SIG-M5 (cell line): Measurements from ENCODE around the gene OSBP2.

Experiments used
- DNase-seq: peaks from one replicate; lab custom pipeline; 2025; lab: John Stamatoyannopoulos, UW

The OSBP2 gene

DNA sequence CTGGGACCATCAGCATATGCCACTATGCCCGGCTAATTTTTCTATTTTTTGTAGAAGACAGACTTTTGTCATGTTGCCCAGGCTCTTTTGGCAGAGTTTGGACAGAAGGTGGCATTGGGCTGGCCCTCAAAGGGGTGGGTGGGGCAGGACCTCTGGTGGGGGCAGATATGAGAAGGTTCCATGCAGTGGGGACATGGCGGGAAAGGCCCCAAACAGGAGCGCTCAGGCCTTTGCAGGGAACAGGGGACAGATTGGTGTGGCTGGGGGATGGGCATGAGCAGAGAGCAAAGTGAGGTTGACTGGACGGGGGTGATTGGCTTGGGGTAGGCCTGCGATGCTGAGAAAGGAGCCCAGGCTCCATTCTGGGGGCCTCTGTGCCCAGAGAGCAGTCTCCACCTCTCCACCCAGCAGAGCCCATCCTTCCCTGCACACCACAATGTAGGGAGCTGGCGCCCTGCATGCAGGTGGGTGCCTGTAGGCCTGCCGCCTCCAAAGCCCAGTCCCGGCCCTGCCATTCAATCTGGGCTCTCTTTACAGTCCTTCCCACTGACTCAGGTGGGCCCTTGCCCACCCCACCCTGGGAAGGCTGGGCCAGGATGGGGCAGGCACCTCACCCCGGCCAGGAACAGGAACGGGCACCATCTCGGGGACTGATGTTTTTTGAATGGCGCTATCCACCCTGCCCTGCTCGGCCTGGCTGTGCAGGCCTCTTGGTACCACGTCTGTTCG is 175.2 kb downstream of the OSBP2 start:
- DNase-seq = no peak

DNA sequence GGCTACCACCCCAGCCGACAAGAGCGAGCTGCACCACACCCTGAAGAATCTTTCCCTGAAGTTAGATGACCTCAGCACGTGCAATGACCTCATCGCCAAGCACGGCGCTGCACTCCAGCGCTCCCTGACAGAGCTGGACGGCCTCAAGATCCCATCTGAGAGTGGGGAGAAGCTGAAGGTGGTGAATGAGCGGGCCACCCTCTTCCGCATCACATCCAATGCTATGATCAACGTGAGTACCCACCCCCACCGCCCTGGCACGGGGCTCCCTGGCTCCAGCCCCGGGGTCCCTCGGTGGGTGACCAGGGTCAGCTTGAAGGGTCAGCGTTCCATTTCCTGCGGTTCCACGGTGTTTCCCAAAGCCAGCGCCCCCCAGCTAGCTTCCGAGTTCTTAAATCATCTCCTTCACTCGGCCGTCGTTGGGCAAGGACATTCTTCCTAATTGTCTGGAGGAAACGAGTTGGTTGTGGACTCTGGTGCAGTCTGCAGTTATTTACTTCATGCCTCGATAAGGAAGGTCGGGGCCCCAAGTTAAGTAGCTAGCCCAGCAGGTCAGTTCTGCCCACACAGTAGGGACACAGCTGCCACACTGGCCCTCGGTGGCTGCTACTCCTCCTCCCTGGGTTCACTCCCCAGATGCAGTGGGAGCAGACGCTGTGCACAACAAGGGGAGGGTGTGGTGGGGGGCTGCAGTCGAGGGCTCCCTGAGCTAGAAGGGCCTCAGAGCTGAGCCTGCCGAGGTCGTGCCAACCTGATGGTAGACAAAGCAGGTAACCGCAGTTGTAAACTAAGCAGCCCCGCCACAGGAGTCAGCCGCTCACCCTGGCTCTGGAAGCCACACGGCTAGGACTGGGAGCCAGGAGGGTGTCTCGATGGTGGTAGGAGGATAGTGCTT is 176.0 kb downstream of the OSBP2 start:
- no peak for DNase-seq

DNA sequence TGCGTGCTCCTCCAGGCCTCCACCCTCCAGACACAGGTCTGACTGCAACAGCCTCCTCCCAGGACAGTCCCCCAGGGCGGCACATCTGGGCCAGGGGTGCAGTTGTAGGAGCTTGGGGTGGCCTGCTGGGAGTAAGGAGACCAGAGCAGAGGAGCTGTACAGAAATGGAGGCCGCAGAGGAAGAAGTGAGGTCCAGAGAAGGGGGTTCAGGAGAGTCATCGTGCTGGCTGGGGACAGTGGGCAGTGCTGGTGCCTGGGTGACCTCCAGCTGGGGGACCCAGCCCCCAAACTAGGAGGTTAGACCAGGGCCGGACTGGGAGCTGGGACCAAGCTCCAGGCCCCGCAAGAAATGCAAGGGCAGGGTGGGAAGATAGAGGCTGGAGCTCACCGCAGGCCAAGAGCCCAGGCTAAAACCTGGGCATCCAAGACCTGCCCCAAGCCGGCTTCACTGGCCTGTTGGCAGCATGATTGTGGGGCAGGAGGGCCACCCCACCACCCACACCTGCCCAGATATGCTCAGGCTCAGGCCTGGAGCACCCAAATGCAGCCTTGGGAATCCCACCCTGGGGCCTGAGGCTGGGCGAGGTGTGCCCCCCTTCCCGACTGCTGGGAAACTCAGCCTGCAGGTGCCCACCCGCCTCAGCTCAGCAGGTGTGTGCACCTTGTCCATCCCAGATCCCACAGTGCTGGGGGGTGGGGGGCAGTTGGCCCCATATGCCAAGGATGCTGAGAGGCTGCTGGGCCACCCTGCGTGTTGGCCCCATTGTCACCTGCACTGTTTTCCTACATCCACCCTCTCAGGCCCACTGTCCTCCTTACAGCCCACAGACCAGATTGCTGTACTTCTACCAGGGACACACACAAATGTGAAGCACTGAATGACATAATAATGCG is 177.0 kb downstream of the OSBP2 start:
- no peak for DNase-seq

DNA sequence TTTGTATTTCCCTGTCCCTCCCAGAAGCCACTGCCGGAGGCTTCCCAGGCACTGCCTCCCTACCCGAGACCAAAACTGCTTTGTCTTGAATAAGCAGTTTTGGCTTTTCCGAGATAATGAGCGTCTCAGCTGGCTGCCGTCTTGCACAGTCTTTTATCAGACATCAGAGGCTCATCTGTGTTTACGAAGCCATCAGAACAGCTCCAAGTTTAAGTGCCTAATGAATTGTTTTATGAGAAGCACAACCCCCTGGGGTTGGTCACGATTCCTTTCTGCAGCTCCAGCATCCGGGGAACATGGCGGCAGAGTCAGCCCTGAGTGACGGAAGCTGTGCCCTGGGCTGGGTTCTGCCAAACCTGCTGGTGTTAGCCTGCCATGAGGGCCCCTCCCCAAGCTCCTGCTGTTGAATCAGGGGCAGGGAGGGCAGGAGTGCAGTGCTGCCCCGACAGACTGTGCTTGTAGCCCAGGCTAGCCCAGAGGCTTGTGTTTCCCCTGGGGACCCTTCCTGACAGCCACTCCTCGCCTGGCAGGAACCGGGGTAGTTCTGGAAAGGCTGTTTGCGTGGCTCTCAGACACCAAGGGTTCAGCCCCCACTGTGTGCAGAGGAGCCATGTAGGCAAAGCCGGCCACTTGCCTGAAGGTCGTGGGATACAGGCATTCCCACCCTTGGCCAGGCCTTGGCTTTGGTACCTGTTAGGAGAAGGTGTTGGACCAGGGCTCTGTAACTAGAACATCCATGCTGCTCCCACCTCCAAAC is 177.8 kb downstream of the OSBP2 start:
- no peak for DNase-seq

DNA sequence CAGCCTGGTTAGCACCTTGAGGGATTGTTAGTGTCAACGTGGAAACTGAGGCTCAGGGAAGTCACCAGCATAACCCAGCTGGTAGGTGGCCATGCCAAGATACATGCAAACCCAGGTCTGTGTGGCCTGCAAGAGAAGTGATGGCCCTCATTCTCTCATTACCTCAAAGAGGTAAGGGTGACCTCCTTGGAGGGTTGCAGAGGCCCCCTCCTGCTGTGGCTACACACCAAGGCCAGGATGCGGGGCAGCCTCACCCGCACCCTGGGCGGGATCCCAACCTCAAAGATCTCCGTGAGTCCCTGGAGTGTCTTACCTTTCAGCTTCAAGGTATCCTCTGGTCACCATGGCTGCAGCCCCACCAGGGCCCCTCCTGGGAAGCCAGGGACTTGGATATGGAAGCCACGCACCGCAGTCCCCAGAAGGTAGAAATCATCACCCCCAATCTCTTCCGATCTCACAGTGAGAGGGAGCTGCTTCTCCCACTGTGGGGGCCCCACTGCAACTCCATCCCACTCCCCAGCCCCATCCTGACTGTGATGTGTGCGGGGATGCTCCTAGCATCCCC is 178.5 kb downstream of the OSBP2 start:
- no peak for DNase-seq

DNA sequence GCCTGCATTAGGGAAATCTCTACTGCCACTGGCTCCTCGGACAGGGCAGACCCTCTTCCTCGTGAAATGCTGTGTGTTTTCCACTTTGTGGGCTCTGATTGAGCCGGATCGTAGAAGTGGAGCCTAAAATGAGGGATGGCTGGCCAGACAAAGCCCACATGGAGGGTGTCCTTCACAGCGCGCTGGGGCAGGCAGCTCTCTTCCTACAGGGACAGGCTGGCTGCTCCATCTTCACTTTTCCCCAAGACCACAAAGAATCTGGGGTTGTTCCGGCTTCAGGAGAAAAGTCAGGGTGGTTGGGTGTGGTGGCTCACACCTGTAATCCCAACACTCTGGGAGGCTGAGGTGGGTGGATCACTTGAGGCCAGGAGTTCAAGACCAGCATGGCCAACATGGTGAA is 179.0 kb downstream of the OSBP2 start:
- DNase-seq = no peak

DNA sequence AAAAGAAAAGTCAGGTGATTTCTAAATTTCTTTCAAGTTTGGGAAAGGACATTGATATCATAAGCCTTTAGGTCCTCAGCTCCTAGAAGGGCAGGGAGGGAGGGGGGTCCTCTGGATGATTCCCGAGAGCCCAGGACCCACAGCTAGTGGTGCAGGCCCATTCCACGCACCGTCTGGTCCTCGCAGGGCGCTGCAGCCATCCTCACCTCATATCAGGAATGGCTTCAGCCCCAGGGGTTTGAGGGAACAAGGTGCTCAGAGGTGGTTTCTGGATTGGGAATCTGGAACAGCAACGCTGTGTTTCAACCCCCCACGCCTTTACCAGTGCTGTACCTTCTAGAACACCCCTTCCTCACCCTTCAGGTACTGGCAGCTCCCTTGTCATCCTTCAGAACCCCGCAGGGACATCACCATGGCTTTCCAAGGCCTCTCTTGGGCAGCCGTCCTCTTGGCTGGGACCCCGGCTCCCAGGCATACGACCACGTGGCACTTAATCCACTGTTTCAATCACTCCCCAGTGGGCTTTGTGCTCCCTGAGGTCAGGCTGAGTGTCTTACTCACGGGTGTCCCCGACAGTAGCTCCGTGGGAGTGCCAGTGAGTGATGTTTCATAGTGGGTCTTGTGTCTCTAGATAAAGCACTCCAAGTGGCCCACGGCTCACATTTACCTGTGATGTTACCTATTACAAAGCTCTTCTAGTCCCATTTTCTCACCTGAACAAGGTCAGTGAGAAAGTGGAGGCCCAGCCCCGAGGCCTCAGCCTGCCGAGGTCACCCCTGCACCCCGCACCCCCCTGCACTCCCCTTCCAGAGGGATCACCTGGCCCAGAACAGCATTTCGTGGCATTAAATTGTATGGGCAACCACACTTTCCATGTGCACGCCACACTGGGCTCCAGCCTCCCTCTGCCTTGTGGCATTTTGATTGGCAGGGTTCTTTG is 180.0 kb downstream of the OSBP2 start:
- DNase-seq = no peak

DNA sequence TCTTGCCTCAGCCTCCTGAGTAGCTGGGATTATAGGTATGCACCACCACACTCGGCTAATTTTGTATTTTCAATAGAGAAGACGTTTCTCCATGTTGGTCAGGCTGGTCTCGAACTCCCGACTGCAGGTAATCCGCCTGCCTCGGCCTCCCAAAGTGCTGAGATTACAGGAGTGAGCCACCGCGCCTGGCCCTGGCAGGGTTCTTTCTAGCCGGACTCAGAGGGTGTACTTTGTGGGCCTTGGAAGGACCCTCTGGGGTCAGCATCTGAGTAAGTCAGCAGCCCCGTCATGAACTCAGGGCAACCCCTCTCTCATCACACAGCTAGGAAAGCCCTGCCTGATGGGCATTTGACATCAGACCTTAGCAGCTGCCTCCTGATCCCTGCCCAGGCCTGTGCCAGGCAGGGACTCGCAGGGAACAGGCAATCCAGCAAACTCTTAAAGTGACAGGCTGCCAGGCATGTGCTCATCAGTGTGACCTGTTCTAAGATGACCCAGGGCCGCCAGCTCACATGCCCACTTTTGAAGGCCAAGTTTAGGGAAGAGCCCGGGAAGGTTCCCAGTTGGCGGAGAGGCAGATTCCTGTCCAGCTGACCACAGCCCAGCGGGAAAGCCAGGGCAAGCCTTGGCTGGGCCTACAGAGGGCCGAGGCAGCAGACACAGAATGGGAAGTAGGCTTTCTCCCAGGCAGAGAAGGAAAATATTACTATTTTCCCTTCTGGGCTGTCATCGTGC is 181.0 kb downstream of the OSBP2 start:
- DNase-seq = no peak

DNA sequence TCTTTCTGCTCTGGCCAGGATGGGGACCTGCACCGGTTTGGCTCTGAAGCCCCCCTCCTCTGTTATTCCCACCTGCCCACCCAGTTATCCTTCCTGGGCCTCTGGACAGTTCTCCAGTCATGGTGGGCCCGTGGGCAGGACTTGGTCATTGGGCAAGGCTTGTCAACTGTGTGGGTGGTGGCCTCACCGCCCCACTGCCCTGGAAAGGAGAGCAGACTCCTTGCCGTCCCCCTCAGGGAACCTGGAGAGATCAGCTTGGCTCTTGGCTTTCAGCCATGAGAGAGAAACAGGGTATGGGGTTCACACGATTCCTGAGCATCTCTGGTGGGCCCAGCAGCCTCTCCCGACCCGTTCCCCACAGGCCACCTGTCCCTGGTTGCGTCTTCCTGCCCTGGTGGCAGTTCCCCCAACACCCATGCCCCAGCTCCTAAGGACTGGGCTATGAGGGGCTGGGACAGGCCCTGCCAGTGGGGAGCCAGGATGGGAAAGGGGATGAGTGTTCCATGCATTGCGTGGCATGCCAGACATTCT is 181.6 kb downstream of the OSBP2 start:
- no peak for DNase-seq

DNA sequence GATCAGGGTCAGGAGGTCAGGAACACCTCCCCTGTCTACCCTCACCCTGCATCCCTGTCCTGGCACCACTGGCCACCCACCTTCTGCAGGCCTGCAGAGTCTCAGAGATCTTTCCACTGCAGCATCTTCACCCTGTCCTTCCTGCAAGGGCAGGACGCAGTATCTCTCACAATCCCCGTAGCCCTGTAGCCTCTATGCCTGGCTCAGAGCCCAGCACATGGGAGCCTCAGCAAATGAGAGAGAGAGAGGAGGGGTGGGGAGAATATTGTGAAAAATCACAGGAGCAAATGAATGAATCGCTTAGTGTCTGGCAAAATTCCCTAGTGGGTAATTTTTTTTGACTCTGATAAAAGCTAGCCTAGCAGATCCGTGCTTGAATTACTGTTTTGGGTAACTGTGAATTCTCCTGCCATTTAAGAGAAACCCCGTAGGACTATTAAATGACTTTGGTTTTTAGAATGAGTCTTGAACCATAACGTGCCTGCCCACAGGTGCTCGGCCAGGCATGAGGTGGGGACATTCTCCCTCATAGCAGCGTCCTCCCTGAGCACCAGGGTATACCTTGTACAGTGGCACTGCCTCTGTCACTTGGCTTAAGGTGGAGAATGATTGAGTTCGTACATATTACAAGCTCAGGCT is 182.4 kb downstream of the OSBP2 start:
- no peak for DNase-seq

DNA sequence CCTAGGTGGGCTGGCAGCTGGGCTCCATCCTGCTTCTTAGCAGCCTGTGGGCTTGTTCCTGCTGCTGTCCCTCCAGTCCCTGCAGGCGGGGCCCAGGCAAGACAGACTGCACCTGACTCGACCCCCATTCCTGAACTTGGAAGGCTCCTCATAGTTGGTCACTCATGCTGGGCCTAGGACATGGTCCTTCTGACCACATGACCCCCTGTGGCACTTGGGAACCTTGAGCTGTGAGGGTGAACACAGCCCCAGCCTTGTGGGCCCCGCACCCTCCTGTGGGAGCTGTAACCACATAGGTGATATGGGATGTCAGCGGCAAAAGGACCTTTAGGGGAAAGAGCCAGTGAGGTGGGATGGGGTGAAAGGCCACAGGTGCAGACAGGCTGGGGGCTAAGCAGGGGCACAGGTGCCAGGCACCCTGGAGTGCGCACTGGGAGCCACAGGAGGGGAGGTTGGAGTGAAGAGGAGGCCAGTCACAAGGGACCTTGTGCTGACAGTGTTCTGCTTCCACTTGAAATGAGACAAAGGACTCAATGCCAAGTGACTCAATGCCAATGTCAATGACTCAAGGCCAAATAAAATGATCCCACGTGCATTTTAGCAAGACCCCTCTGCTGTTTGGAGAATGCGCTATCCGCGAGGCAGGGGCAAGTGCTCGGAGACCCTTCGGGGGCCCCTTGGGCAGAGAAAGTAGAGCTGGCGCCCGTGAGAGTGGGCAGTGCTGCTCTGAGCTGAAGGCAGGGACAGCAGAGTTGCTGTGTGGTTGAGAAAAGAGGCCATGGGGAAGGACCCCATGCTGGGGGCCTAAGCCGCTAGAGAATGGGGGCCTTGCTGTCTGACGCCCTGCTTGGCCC is 183.2 kb downstream of the OSBP2 start:
- no peak for DNase-seq

DNA sequence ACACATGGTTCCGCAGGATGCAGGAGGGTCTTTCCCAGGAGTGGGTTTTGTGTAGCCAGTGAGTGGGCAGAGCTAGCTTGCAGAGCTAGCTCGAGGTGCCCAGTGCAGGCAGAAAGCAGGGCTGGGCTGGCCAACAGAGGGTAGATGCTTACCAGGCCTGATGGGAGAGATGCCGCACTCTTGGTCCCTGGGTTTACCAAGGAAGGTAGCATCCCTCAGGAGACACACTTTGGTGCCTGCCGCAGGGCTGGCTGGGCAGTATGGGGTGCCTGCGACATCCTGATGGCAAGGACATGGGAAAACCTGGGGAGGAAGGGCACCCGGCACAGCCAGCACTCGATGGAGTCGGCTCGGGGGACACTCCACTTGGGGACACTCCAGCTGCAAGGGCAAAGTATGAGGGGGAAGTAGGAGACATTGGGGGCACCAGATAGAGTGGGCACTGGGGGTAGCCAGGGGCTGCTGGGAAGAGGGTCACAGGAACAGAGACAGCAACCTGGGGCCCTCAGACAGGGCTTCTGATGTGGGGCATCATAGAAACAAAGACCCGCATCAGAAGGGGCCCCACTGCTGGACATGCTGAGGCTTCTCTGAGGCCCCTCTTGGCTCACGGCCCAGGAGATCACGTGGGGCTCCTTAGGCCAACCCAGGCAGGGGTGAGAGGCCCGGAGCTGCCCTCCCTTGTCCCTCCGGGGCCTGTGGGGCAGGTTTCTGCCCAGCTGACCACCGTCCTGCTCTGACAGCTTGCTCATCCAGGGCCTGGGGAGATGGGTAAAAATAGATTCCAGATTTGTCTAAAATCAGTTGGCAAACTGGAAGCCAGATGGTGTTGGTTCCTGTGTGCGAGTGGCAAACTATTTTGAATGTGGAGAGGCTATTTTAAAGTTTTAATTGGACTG is 184.1 kb downstream of the OSBP2 start:
- DNase-seq = no peak

DNA sequence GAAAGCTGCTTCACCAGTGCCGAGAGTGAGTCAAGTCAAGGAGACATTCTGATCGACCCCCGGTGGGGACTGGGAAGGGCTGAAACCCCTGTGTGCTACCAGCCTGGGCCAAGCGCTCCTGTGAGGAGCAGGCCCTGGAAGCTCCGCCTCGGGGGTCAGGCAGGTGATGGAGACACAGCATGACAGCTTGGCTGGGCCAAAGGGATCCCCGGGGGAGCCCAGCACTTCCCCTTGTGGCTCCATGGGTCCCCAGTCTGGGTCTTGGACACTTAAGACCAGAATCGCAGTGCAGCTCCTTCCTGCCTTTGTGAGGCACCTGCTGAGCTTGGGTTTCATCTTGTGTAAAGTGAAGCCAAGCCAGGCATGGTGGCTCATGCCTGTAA is 184.7 kb downstream of the OSBP2 start:
- no peak for DNase-seq

DNA sequence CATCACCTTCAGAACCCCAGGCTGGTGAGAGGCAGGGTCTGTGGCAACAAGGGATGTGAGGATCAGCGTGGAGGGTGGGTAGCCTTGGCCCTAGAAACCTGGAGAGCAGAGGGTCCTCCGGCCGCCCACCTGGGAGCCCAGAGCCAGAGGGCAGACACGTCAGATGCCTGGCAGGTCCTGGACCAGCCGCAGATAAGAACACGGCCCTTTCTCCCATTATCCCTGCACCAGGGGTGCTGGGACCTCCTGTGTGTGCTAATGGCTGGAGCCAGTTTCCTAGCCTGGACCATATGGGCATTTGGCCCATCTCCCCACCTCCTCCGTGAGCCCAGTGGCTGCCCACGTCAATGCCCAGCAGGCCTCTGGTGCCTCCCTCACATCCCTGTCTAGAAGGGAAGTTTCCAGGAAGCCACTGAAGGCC is 185.5 kb downstream of the OSBP2 start:
- no peak for DNase-seq

DNA sequence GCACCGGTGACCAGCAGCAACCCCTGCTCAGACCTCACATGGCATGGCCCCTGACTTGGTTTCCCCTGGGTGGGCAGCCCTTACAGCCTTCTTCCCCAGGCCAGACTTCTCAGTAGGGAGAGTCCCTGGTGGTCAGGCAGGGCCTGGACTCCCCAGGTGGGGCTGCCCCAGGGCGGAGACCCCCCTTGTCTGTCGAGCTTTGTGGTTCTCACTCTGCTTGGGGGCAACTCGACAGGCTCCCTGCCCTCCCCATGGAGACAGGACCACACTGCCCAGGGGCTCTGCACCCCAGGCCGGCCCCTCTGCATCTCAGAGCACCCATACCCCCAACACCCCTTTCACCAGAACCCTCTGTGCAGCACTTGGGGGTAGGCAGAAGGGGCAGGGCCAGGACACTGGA is 186.2 kb downstream of the OSBP2 start:
- DNase-seq = no peak

DNA sequence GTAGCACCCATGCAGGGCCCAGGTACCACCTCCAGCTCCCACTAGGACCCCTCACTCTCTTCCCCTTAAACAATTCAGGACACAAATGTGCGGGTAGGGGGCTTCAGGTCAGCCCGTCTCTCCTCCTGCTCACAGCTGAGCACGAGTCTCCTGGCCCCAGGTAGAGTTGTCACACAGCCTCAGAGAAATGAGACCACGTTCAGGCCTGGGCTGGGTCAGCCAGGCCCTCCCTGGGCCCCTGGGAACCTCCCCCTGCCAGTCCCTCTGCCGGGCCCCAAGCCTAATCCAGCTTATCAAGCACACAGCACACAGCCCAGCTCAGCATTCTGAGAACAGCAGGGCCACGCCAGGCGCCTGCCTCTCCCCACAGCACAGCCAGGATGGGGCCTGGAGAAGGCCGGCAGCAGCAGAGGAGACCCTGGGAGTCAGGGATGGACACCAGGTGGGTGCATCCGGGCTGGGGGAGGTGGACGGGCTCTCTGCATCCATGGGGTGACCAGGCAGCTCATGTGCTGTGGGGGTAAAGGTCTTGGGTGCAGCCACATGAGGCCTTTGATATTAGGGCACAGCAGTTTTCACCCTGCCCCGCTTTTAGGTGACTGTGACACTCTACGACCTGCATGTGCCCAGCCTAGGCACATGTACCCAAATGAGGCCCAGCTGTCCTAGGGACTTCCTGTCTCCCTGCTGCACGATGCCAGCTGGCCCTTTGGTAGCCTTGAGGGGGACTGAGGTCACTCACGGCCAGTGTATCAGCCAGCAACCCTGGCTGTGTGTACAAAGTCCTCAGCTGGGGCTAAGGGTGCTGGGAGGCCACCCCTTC is 186.9 kb downstream of the OSBP2 start:
- DNase-seq = no peak
